ENCODE data around the gene NASP.
"Not testable (repeated sequence)": the region's sequence is repeated elsewhere in the genome, so short reads cannot be mapped to it uniquely, and the experiment has no call there.

Gene NASP

DNA sequence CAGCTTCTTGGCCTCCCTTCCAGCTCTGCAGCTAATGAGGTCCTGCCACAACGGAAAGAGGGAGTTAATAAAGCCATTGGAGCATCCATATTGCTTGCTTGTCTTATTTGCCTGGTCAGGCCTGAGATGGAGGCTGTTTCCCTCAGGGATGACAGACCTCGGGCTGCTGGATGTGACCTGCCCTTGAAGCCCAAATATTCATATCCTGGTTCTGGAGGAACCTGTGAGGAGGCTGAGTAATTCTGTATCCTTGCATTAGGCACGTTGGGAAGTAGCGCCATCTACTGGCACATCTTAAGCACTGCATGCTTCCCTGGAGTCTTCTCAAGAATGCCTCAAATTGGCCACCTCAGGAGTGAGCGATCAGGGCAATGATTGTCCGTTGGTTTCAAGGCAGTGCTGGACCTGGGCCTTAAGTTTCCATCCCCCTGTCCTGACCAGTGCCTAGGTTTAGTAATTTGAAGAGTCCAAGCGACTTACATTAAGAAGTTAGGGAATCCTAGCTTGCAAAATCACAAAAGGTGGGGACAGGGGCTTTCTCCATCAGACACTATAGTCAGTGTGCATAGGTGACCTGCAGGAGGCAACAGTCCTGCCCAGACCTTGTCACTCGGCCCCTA lies 13.8 kb upstream of the NASP start:
- peak; percentile 30 to 46 for DNase-seq (ENCODE audit: extremely low read depth in 1 of 2, low read depth in 1 of 2)

DNA sequence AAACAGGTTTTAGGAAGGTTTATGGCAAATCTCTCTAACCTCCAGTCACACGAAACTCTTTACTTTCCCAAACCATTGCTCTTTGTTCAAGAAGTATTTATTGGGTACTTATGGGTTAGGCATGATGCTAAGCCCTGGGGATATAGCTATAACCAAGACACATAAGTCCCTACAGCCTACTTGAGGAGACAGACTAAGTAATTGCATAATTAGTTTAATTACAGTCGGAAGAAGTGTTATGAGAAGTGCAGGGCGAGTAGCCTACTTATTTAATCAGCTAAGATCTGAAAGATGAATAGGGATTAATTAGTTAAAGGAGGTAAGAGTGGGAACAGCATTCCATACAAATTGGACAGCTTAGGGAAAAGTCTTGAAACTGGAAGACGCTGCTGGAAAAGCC lies 13.2 kb upstream of the NASP start:
- DNase-seq (ENCODE audit: extremely low read depth in 1 of 2, low read depth in 1 of 2): no peak

DNA sequence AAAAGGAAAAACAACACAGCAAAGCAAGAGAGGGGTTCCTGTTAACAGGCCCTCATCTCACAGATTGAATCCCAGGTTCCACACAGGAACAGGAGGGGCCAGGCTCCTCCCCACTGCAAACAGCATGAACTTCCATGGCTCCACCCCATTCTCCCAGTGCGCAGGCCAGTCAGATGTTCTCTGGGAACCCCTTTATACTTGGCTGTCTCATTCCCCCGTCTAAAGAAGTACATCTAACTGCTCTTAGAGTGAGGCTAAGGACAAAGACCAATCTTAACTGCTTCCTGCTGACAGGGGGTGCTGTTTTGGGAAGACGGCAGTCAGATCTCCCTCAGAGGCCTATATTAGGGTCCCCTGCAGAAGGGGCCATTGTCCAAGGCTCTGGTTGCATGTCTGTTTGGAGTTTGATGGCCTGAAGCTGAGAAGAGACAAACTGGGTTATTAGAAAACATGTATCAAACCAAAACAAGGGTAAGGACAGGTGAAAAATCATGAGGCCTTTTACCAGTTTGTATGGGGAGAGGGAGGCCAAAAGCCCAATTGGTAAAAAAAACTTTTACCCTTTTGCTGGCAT lies 10.5 kb upstream of the NASP start:
- DNase-seq (ENCODE audit: extremely low read depth in 1 of 2, low read depth in 1 of 2): no peak

DNA sequence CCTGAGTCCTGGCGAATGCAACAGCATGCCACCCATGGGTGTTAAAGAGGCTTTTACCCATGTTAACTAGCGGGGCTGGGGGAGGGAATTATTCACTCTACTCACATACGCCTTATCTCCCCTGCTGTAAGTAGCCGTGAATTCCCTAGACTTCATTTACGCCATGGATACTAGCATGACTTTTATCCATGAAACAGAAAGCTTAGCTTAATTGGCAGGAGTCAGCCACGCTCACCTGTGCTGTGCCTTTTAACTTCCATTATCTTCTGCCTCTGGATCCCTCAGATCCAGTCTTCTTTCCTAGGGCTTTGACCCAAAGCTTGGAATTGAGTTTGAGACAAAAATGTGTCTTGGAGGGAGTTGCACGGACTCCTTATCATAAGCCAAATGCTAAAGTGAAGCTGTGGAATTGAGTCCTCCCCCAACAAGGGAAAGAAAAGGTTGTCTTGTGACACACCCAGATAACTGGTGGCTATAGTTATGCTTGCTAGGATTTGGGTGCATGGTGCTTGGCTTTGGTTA lies 9.7 kb upstream of the NASP start:
- no peak for DNase-seq (ENCODE audit: extremely low read depth in 1 of 2, low read depth in 1 of 2)

DNA sequence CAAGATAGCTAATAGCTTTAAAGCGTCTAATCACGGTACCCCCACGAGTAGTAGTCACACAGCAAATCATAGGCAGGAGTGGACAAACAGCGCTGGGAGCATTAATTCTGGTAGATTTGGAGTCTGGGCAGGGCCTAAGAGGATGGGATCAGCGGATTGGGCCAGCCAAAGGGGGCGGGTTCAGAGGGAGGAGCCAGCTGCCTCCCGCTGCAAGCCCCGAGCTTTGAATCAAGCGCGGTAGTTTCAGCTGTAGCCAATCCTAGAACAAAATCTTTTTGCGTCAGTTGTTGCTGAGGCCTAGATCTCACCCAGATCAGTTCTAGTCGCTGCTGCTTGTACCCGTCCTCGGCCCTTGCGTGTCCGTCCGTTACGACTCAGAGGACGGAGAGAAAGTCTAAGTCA lies 576 bp upstream of the NASP start:
- DNase-seq (ENCODE audit: extremely low read depth in 1 of 2, low read depth in 1 of 2): peak; percentile 87 to 93

DNA sequence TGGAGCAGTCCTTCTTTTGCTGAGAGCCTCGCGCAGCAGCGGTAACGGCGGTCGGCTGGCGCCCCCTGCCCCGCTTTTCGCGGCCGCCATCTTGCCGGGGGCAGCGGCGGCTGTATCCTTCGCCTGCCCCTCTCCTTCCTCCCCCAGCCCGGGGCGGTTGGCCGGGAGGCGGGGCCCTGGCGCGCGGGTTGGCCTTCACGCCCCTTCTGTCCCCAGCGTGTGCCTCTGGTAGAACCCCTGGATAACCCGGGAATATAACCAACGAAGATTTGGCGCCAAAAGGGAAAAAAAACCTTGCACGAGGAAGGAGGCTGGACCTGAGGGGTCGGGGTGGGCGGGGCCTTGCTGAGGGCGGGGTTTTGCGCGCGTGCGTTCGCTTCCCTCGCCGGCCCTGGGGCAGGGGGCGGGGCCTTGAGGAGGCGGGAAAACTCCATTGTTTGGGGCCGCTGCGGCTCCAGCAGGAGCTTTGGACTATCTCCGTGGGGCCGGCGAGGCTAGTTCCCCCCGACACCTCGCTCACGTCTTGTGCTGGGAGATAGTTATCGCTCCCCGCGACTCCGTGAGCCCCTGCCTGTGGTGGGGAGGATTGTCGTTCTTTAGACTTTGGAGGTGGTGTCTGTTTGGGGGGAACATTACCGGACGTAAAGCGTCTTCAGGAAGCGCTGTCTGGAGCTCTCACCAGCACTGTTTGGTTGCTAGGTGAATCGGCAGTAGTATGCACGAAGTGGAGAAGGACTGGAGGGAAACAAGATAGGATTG lies 689 bp downstream of the NASP start:
- DNase-seq (ENCODE audit: extremely low read depth in 1 of 2, low read depth in 1 of 2): peak; percentile 72 to 74

DNA sequence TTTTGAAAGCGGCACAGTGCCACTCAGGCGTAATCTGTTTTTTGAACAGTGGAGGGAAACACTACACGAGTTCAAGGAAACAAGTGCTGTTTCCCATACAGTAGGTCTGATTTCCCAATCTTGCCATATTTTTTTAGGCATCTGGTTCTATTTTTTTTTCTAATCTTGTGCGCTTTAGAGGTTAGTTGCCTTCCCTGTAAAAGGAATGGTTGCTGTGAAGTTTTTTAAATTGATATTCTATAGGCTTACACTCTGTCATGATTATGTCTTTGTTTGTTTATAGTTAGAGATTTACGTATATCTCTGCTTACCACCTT lies 1.2 kb downstream of the NASP start:
- no peak for DNase-seq (ENCODE audit: extremely low read depth in 1 of 2, low read depth in 1 of 2)

DNA sequence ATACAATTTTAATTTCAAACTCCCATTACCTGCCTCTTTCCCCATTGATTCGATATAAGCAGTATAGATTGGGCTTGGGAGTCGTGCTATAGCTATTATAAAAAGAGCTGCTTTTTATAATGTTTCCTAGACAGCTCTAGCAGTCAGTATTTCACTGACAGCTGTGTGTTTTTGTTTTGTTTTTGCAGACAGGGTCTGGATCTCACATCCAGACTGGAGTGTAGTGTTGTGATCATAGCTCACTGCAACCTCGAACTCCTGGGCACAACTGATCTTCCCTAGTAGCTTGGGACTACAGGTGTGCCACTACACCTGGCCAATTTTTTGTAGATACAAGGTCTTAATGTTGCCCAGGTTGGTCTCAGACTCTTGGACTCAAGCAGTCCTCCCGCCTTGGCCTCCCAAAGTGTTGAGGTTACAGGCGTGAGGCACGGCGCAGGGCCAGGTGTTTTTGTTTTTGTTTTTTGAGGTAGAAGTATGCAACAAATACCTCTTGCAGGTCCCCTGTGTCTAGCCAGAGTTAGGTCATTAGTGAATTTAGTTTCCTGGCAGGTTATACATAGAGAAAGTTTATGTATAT lies 1.7 kb downstream of the NASP start:
- no peak for DNase-seq (ENCODE audit: extremely low read depth in 1 of 2, low read depth in 1 of 2)

DNA sequence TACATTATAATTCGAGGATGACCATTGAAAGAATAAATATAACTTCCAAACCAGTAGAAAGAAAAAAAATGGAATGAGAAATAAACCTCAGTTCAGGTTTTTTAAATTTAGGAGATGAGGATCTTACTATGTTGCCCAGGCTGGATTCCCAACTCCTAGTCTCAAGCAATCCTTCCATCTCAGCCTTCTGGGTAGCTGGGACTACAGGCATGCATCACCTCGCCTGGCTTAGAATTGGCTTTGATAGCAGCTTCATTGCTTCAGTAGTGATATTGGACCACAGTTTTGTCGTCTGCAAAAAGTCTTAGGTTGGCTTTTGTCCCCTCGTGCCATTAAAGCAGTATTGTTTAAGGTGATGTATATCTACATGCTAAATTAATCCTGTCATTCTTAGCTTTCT lies 2.9 kb downstream of the NASP start:
- DNase-seq (ENCODE audit: extremely low read depth in 1 of 2, low read depth in 1 of 2): no peak

DNA sequence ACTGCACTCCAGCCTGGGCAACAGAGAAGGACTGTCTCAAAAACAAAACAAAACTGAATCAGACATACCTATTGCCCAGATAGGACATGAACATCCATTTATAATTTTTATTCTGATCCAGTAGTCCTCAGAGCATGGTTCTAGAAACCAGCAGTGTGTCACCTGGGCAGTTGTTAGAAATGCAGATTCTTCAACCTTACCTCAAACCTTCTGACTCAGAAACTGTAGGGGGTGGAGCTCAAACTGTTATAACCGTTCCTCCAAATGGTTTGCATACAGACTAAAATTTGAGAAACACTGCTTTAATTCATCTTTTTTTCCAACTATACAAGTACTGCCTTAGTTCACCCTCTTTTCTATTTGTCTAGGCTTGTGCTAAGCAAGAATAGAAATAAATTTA lies 6.0 kb downstream of the NASP start:
- DNase-seq (ENCODE audit: extremely low read depth in 1 of 2, low read depth in 1 of 2): no peak

DNA sequence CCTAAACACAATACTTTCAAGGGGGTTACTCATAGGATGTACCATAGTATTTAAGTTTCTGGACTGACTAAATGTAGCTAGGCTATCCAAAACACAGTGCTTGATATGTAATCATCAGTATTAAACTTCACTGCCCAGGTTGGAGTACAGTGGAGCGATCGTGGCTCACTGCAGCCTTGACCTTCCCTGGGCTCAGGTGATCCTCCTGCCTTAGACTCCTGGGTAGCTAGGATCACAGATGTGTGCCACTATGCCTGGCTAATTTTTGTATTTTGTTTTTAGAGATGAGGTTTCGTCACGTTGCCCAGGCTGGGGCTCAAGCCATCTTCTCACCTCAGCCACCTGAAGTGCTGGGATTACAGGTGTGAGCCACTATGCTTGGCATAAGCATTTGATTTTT lies 10.6 kb downstream of the NASP start:
- DNase-seq (ENCODE audit: extremely low read depth in 1 of 2, low read depth in 1 of 2): no peak

DNA sequence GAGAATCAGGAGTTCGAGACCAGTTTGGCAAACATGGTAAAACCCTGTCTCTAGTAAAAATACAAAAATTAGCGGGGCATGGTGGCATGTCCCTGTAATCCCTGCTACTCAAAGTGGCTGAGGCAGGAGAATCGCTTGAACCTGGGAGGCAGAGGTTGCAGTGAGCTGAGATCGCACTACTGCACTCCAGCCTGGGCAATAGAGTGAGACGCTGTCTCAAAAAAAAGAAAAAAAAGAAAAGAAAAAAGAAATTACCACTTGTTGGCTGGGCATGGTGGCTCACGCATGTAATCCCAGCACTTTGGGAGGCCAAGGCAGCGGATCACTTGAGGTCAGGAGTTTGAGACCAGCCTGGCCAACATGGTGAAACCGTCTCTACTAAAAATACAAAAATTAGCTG lies 12.9 kb downstream of the NASP start:
- DNase-seq (ENCODE audit: extremely low read depth in 1 of 2, low read depth in 1 of 2): not testable (repeated sequence)

DNA sequence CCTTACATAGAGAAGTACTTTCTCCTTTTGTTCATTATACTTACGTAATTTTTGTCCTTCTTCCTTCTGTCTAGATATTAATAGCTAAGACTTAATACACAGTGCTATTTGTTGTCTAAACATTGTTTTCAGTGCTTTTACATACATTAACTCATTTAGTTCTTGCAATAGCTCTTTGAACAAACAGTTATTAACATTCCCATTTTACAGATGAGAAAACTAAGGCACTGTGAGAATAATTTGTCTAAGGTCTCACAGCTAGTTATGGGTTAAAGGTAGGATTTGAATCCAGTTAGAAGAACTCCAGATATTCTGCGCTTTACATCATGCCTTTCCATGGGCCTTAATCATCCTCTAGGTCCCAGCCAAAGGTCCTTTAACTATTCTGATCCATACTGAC lies 20.4 kb downstream of the NASP start:
- DNase-seq (ENCODE audit: extremely low read depth in 1 of 2, low read depth in 1 of 2): no peak

DNA sequence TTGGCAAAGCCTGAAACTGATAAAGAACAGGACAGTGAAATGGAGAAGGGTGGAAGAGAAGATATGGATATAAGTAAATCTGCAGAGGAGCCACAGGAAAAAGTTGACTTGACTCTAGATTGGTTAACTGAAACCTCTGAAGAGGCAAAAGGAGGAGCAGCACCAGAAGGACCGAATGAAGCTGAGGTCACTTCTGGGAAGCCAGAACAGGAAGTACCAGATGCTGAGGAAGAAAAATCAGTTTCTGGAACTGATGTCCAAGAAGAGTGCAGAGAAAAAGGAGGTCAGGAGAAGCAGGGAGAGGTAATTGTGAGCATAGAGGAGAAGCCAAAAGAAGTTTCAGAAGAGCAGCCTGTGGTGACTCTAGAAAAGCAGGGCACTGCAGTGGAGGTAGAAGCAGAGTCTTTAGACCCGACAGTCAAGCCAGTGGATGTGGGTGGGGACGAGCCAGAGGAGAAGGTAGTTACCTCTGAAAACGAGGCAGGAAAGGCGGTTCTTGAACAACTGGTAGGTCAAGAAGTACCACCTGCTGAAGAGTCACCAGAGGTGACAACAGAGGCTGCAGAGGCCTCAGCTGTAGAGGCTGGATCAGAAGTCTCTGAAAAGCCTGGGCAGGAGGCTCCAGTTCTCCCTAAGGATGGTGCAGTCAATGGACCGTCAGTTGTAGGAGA lies 23.7 kb downstream of the NASP start:
- DNase-seq (ENCODE audit: extremely low read depth in 1 of 2, low read depth in 1 of 2): no peak

DNA sequence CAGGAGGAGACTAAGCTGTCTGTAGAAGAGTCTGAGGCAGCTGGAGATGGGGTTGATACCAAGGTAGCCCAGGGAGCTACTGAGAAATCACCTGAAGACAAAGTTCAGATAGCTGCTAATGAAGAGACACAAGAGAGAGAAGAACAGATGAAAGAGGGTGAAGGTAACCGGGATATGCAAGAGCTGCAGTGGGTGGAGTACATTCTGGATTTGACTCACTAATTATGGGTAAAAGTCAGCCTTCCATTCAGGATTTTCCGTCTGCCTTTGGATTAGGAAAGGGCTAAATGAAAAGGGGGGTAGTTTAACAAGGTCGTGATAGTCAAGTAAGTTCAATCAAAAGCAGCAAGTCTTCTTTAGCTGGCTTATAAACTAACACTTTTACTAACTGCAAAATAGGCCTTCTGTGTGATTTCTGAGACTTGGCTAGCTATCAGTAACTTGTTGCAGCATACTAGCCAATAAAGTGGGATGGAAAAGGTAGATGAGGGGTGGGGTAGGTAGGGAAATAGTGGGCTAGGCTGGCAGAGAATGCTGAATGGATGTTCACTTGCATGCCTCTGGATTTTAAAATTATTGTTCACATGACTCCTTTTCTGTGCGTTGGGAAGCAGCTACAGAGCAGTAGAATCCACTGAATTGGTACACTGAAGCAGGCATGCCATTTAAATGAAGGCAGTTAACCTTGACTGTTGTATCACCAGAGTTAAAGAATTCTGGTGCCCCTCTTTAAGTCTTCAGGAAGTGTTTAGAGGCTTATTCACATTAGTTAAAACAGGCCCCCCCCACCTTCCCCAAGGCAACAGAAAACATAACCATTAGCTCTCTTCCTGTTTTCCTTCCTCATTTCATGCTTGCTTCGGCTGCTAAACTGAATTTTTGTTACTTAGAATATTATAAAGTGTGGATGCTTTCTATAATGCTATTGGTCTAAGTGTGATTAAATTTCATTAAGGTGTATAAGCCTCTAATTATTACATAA lies 24.6 kb downstream of the NASP start:
- DNase-seq (ENCODE audit: extremely low read depth in 1 of 2, low read depth in 1 of 2): no peak

DNA sequence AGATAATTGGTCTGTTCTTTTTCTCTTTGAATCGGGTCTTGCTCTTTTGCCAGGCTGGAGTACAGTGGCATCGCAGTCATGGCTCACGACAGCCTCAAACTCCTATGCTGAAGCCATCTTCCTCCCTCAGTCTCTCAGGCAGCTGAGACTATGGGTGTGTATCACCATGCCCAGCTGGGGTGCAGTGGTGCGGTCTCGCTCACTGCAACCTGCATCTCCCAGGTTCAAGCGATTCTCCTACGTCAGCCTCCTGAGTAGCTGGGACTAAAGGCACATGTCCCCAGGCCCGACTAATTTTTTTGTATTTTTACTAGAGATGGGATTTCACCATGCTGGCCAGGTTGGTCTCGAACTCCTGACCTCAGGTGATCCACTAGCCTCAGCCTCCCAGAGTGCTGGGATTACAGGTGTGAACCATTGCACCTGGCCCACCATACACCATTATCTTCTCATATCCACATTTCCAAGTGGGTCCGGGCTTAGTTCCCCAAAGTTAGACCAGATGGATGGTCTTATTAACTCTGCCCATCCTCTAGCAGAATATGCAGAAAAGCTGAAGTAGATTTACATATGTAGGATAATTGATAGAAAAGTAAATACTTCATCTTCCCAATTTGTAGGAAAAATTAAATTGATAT lies 26.9 kb downstream of the NASP start:
- DNase-seq (ENCODE audit: extremely low read depth in 1 of 2, low read depth in 1 of 2): no peak

DNA sequence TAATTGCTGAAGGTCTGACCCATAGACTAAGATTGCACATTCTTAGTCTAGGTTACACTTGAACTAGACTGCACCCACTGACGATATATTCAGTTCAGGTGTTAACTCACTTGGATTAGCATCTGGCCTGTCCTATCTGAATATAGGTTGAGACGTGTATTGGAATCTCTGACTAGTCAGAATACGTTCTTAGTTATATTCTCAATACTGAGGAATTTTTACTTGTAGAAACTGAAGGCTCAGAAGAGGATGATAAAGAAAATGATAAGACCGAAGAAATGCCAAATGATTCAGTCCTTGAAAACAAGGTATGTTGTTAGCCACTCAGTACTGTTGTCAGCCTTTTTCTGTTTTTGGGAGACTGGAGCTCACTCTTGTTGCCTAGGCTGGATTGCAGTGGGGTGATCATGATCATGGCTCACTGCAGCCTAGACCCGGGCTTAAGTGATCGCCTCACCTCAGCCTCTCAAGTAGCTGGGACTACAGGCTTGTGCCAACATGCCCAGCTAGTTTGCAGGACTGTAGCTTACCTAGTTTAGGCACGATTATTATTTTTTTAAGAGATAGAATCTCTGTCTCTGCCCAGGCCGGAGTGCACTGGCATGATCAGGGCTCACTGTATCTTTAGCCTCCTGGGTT lies 29.2 kb downstream of the NASP start:
- no peak for DNase-seq (ENCODE audit: extremely low read depth in 1 of 2, low read depth in 1 of 2)

DNA sequence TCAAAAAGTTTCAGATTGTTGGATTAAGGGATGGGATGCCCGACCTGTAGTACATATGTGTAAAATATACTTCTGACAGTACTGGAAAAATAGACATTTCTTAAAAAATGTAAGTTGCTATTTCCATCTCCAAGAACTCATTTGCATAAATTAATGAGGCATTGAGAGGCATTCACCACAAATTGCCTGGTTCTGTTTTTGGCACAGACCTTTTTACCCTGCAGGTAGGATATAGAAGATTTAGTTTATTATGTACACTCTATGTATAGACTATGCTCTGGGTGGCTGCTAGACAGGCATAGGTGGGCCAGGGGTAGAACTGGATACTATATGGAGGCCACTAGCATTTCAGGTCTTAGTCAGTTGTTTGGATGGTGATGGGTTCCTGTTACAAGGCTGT lies 32.0 kb downstream of the NASP start:
- DNase-seq (ENCODE audit: extremely low read depth in 1 of 2, low read depth in 1 of 2): no peak

DNA sequence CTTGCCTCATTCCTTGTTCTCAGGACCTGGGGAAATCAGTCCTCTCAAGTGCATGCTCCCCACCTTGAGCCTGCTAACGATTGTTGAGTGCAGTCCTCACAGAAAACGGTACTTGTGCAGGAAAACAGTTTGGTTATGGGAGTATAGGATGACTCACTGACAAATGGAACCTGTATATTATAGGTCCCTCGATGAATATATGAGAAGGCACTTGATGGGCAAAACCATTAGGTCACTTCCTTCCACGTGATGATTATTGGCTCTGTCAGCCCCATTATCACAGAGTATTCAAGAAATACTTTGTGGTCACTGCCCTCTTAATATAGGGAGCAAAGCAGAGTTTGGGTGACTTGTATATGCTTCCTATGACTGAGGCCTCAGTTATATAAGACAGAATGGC lies 33.8 kb downstream of the NASP start:
- no peak for DNase-seq (ENCODE audit: extremely low read depth in 1 of 2, low read depth in 1 of 2)

All from stimulated activated CD8-positive, alpha-beta memory T cell treated with anti-CD3 and anti-CD28 coated beads, Interleukin-7, amount 100 ng/mL, for 48 hours (primary cell).